ENCODE measurements around the gene BTBD17.

The BTBD17 gene

GRCh38 chr17:74358697-74359096 is 3.0 kb downstream of the BTBD17 start:
- no peak for DNase-seq

- DNase-seq = no peak
These were observed 4.2 kb downstream of the BTBD17 start for GRCh38 chr17:74357466-74357809.

GRCh38 chr17:74356646-74357465 is 4.8 kb downstream of the BTBD17 start:
- DNase-seq = no peak

- DNase-seq = no peak
These were observed 6.6 kb downstream of the BTBD17 start for GRCh38 chr17:74355065-74355464.

- no peak for DNase-seq
These were observed 7.1 kb downstream of the BTBD17 start for GRCh38 chr17:74354561-74354960.

GRCh38 chr17:74354123-74354522 is 7.5 kb downstream of the BTBD17 start:
- no peak for DNase-seq

GRCh38 chr17:74353446-74354060 is 8.1 kb downstream of the BTBD17 start:
- no peak for DNase-seq

GRCh38 chr17:74351552-74352210 is 10.0 kb downstream of the BTBD17 start:
- DNase-seq = no peak

- DNase-seq = peak in 1 of 3 experiments; percentile 14
These were observed 11.2 kb downstream of the BTBD17 start for GRCh38 chr17:74350486-74350885.

GRCh38 chr17:74349120-74349519 is 12.5 kb downstream of the BTBD17 start:
- DNase-seq = no peak

- DNase-seq = no peak
These were observed 14.0 kb downstream of the BTBD17 start for GRCh38 chr17:74347646-74348045.

- DNase-seq = no peak
These were observed 16.0 kb downstream of the BTBD17 start for GRCh38 chr17:74345433-74346241.

GRCh38 chr17:74344658-74345057 is 17.0 kb downstream of the BTBD17 start:
- DNase-seq = no peak

- DNase-seq = peak in 2 of 3 experiments; percentile 15
These were observed 18.0 kb downstream of the BTBD17 start for GRCh38 chr17:74343526-74344284.

GRCh38 chr17:74343121-74343520 is 18.5 kb downstream of the BTBD17 start:
- no peak for DNase-seq

- no peak for DNase-seq
These were observed 19.4 kb downstream of the BTBD17 start for GRCh38 chr17:74342224-74342623.

GRCh38 chr17:74340470-74341023 is 21.1 kb downstream of the BTBD17 start:
- peak in 2 of 3 experiments; percentile 24 to 30 for DNase-seq

GRCh38 chr17:74339537-74340195 is 22.0 kb downstream of the BTBD17 start:
- DNase-seq = peak; percentile 53 to 83 (median 68)

- DNase-seq = peak in 1 of 3 experiments; percentile 45
These were observed 23.7 kb downstream of the BTBD17 start for GRCh38 chr17:74337834-74338500.

GRCh38 chr17:74336307-74336706 is 25.4 kb downstream of the BTBD17 start:
- DNase-seq = no peak

Measured in NCI-H1417 (cell line).